Vagina (tissue), 2 donors: ENCODE data around the gene PRRC2B. TPM values are rescaled to one million over a fixed set of nuclear protein-coding genes. Genes with fewer than 3 reads are reported as not detected.

Experiments
- DNase-seq, 2 donors: peaks; one replicate each; pipeline ENCODE4 v3.0.0-alpha.2; 2017; ENCODE audit errors: extremely low spot score in 2 of 2
- H3K27ac ChIP-seq: fragments of 200-600 bp; sonication (generic); one replicate; pipeline ENCODE4 v1.5.1; 2019
- H3K27me3 ChIP-seq: fragments of 200-600 bp; sonication (generic); one replicate; pipeline ENCODE4 v1.5.1; 2019
- H3K36me3 ChIP-seq, 2 donors: fragments of 200-600 bp; sonication (generic); one replicate each; pipeline ENCODE4 v1.5.1; 2017 to 2019
- H3K4me1 ChIP-seq: fragments of 200-600 bp; sonication (generic); one replicate; pipeline ENCODE4 v1.5.1; 2019
- H3K4me3 ChIP-seq, 2 donors: fragments of 200-600 bp; sonication (generic); 1 replicate in 1 of 2; 2 replicates in 1 of 2; pipeline ENCODE4 v1.5.1; 2016 to 2019
- H3K9me3 ChIP-seq: fragments of 200-600 bp; sonication (generic); one replicate; pipeline ENCODE4 v1.5.1; 2019
- POLR2A ChIP-seq, 2 donors: fragments of 450-650 bp; IDR thresholded peaks; one replicate each; pipeline ENCODE4 v1.6.1; 2017; ENCODE audit warnings: antibody characterized with exemption in 2 of 2, mild to moderate bottlenecking in 2 of 2, moderate library complexity in 2 of 2
- POLR2AphosphoS5 ChIP-seq, 2 donors: sonication (generic); formaldehyde crosslinking; IDR thresholded peaks; one replicate each; pipeline ENCODE4 v1.9.0; 2017; ENCODE audit warnings: antibody characterized with exemption in 2 of 2, mild to moderate bottlenecking in 2 of 2, low read depth in 1 of 2; ENCODE audit not compliant: insufficient read depth in 1 of 2
- intact Hi-C: fragments of 100-400 bp; cut with DNase I; formaldehyde crosslinking; loops from one replicate; pipeline ENCODE4 v1.15.1; 2023
- total RNA-seq: library from RNA; depleted of rRNA; stranded (reverse); fragments of >200 nt; gene quantifications from one replicate; pipeline ENCODE4 v1.2.3, GENCODE V29; 2016
- TF ChIP-seq, protein P1 (sequence below), 3 experiments: fragments of 450-650 bp in 2 of 3; fragments of 200-600 bp in 1 of 3; sonication (generic) in 1 of 3; IDR thresholded peaks; one replicate each; pipeline ENCODE4 v1.5.1; 2017 to 2019; ENCODE audit warnings: antibody characterized with exemption in 3 of 3, mild to moderate bottlenecking in 2 of 3, moderate library complexity in 2 of 3

PRRC2B gene
- total RNA-seq, 1 donor from 2014 or later, result 116 TPM

DNA sequence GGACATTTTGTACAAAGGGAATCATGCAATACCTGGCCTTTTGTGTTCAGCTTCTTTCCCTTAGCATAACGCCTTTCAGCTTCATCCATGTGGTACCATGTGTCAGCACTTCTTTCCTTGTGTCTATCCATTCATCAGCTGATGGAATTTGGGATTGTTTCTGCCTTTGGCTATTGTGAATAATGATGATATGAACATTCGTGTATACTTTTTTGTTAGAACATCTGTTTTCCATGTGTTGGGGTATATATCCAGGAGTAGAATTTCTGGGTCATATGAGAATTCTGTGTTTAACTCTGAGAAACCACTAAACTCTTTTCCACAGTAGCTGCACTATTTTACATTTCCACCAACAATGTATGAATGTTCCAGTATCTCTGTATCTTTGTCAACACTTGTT, 14.8 kb upstream of the PRRC2B start:
- Histone ChIP-seq H3K4me3 (no peak overlapping the region), H3K27me3 (no peaks in the 10 kb centered on the region), H3K4me1 (no peaks in the 10 kb centered on the region), H3K36me3 (no peaks in the 10 kb centered on the region), H3K27ac (no peak overlapping the region), H3K9me3 (no peaks in the 10 kb centered on the region)
- no peak for DNase-seq
- TF ChIP-seq, protein P1, sequence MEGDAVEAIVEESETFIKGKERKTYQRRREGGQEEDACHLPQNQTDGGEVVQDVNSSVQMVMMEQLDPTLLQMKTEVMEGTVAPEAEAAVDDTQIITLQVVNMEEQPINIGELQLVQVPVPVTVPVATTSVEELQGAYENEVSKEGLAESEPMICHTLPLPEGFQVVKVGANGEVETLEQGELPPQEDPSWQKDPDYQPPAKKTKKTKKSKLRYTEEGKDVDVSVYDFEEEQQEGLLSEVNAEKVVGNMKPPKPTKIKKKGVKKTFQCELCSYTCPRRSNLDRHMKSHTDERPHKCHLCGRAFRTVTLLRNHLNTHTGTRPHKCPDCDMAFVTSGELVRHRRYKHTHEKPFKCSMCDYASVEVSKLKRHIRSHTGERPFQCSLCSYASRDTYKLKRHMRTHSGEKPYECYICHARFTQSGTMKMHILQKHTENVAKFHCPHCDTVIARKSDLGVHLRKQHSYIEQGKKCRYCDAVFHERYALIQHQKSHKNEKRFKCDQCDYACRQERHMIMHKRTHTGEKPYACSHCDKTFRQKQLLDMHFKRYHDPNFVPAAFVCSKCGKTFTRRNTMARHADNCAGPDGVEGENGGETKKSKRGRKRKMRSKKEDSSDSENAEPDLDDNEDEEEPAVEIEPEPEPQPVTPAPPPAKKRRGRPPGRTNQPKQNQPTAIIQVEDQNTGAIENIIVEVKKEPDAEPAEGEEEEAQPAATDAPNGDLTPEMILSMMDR (IDR thresholded peaks at IDR 0.05), result no peak
- TF ChIP-seq POLR2A (IDR thresholded peaks at IDR 0.05), result no peak
- TF ChIP-seq POLR2AphosphoS5 (IDR thresholded peaks at IDR 0.05; ENCODE audit: insufficient read depth in 1 of 2, low read depth in 1 of 2), result no peak
- intact Hi-C loops, result no loop called here

DNA sequence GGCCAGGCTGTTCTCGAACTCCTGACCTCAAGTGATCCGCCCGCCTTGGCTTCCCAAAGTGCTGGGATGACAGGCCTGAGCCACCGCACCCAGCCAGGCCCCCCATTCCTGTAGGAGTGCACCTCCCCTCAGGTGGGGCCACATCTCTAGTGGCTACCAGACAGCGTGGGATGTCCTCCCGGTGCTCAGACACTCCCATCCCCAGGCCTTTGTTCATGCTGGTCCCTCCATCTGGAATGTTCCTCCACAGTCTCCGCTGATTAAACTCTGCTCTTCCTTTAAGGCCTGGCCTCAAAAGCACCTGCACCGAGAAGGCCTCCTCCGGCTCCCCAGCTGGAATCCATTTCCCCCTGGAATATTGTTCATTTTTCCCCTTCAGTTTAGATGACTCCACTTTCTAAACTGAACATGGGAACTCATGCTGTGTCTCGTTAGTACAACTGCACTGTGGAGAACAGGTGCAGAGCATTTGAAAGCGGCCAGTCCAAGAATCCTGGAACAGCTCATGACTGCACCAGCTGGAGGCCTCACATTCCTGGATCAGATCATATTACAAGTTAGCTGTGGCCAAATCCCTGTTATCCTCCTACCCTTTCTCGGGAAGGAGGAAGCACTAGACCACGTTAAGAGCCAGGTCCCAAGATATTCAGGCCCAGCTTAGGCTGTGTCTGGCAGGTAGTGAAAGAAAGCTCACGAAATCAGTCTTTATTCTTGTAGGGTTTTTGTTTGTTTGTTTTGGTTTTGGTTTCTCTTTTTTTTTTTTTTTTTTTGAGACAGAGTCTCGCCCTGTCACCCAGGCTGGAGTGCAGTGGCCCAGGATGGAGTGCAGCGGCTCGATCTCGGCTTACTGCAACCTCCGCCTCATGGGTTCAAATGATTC, 10.8 kb upstream of the PRRC2B start:
- intact Hi-C loops, result no loop called here
- Histone ChIP-seq H3K4me3 (no peak overlapping the region), H3K4me1 (no peaks in the 10 kb centered on the region), H3K27me3 (no peaks in the 10 kb centered on the region), H3K36me3 (no peaks in the 10 kb centered on the region), H3K9me3 (no peaks in the 10 kb centered on the region), H3K27ac (no peak overlapping the region)
- DNase-seq, result no peak
- TF ChIP-seq, protein P1 (IDR thresholded peaks at IDR 0.05), result no peak
- TF ChIP-seq POLR2AphosphoS5 (IDR thresholded peaks at IDR 0.05; ENCODE audit: insufficient read depth in 1 of 2, low read depth in 1 of 2), result peak in 1 of 2 donors; percentile 30

DNA sequence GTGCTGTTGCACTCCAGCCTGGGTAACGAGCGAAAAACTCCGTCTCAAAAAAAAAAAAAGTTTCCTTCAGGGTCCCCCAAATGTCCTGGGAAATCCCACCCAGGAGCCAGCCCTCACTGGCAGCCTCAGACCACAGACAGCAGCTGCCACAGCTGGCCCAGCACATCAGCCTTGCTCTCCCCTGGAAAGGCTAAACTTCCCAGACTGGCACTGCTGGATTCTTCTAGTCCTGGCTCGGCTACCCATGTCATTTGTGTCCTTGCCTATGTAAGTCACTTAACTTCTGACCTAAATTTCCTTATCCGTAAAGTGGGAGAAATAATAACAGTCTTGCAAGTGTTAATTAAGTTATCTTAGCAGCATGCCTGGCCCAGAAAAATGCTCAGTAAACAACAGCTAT, 8.6 kb upstream of the PRRC2B start:
- H3K4me1 ChIP-seq, result no peaks in the 10 kb centered on the region
- TF ChIP-seq, protein P1 (IDR thresholded peaks at IDR 0.05), result no peak
- no peak for TF ChIP-seq POLR2A (IDR thresholded peaks at IDR 0.05)
- TF ChIP-seq POLR2AphosphoS5 (IDR thresholded peaks at IDR 0.05; ENCODE audit: insufficient read depth in 1 of 2, low read depth in 1 of 2), result no peak
- H3K27ac ChIP-seq, result no peak overlapping the region
- no peaks in the 10 kb centered on the region for H3K9me3 ChIP-seq
- H3K36me3 ChIP-seq, result no peaks in the 10 kb centered on the region
- DNase-seq, result no peak
- intact Hi-C loops, result no loop called here
- no peaks in the 10 kb centered on the region for H3K27me3 ChIP-seq
- H3K4me3 ChIP-seq, result no peak overlapping the region

DNA sequence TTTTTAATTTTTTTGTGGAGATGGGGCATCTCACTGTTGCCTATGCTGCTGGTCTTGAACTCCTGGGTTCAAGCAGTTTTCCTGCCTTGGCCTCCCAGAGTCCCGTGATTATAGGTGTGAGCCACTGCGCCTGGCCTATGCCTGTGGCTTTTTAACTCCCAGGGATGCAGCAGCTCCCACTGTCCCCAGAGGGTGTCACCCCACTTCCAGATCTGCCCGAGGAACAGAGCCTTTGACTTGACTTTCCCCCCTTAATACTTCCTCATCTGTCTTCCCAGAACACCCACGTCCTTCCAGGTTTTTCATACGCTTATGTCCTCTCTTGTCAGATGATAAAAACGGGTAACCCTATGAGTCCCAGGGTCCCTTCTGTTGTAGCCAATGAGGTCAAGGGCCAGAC, 7.6 kb upstream of the PRRC2B start:
- H3K36me3 ChIP-seq, result no peaks in the 10 kb centered on the region
- no peaks in the 10 kb centered on the region for H3K4me1 ChIP-seq
- no peak for DNase-seq
- intact Hi-C loops, result no loop called here
- H3K27ac ChIP-seq, result no peak overlapping the region
- no peaks in the 10 kb centered on the region for H3K27me3 ChIP-seq
- H3K4me3 ChIP-seq, result no peak overlapping the region
- TF ChIP-seq POLR2A (IDR thresholded peaks at IDR 0.05), result no peak
- TF ChIP-seq, protein P1 (IDR thresholded peaks at IDR 0.05), result no peak
- TF ChIP-seq POLR2AphosphoS5 (IDR thresholded peaks at IDR 0.05; ENCODE audit: insufficient read depth in 1 of 2, low read depth in 1 of 2), result no peak
- no peaks in the 10 kb centered on the region for H3K9me3 ChIP-seq

DNA sequence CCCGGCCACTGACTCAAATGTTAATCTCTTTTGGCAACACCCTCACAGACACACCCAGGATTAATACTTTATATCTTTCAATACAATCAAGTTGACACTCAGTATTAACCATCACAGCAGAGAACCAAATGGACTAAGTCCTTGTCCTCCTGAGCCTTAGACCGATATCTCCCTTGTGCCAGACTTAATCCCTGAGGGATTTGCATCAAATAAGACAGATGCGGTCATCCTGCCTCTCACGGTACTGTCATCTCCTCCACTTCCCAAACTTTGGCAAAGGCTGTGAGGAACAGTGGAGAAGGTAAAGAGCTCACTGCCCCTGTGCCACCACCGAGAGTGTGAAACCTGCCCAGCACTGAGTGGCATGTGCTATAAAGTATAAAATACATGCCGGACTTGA, 6.5 kb upstream of the PRRC2B start:
- Histone ChIP-seq H3K4me3 (no peak overlapping the region), H3K27me3 (no peaks in the 10 kb centered on the region), H3K4me1 (no peaks in the 10 kb centered on the region), H3K9me3 (no peaks in the 10 kb centered on the region), H3K36me3 (no peaks in the 10 kb centered on the region), H3K27ac (no peak overlapping the region)
- DNase-seq, result no peak
- TF ChIP-seq POLR2A (IDR thresholded peaks at IDR 0.05) (no peak), POLR2AphosphoS5 (IDR thresholded peaks at IDR 0.05; ENCODE audit: insufficient read depth in 1 of 2, low read depth in 1 of 2) (no peak)
- TF ChIP-seq, protein P1 (IDR thresholded peaks at IDR 0.05), result no peak
- intact Hi-C loops, result no loop called here
